NB4 (cell line): ENCODE data around the gene LSM3.

ENCODE experiments used
- MAX ChIP-seq: IDR thresholded peaks from 2 replicates; pipeline ENCODE4 v1.6.1; 2011; ENCODE audit warnings: low read depth, low read length
- MYC ChIP-seq: IDR thresholded peaks from 2 replicates; pipeline ENCODE4 v1.6.1; 2011; ENCODE audit warnings: low read depth, low read length
- POLR2A ChIP-seq: IDR thresholded peaks from 2 replicates; pipeline ENCODE4 v1.6.1; 2011; ENCODE audit warnings: mild to moderate bottlenecking; ENCODE audit not compliant: insufficient read length; ENCODE audit errors: extremely low read depth
- TF ChIP-seq, protein P1 (sequence below): IDR thresholded peaks from one replicate; pipeline ENCODE4 v1.5.1; 2012; ENCODE audit warnings: low read depth, low read length

DNA sequence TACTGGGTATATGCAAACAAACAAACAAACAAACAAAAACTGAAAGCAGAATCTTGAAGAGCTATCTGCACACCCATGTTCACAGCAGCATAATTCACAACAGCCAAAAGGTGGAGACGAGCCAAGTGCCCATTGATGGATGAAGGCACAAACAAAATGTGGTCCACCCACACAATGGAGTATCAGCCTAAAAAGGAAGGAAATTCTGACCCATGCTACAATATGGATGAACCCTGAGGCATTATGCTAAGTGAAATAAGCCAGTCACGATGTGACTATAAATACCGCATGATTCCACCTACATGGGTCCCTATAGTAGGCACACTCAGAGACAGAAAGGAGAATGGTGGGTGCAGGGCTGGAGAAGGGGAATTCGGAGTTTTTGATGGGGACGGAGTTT, 24.3 kb upstream of the LSM3 start:
- TF ChIP-seq, protein P1, sequence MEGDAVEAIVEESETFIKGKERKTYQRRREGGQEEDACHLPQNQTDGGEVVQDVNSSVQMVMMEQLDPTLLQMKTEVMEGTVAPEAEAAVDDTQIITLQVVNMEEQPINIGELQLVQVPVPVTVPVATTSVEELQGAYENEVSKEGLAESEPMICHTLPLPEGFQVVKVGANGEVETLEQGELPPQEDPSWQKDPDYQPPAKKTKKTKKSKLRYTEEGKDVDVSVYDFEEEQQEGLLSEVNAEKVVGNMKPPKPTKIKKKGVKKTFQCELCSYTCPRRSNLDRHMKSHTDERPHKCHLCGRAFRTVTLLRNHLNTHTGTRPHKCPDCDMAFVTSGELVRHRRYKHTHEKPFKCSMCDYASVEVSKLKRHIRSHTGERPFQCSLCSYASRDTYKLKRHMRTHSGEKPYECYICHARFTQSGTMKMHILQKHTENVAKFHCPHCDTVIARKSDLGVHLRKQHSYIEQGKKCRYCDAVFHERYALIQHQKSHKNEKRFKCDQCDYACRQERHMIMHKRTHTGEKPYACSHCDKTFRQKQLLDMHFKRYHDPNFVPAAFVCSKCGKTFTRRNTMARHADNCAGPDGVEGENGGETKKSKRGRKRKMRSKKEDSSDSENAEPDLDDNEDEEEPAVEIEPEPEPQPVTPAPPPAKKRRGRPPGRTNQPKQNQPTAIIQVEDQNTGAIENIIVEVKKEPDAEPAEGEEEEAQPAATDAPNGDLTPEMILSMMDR: no peak
- no peak for TF ChIP-seq POLR2A
- TF ChIP-seq MYC: no peak
- no peak for TF ChIP-seq MAX
